D721Med (cell line): ENCODE measurements around the gene WDR5.
A peak's percentile ranks its signal among the peaks of the same experiment; 100 is the strongest.

Experiments used
- DNase-seq: peaks from one replicate; pipeline ENCODE4 v3.0.0; 2011; ENCODE audit warnings: low spot score; ENCODE audit not compliant: insufficient read length
- FAIRE-seq: peaks from 2 replicates; lab custom pipeline; 2011; peaks lifted over from hg19 to GRCh38; lab: Jason Lieb, UNC
- CTCF ChIP-seq: IDR thresholded peaks from 2 replicates; pipeline ENCODE4 v1.5.1; 2012; ENCODE audit warnings: mild to moderate bottlenecking, control low read depth; ENCODE audit not compliant: insufficient read depth; ENCODE audit errors: missing control alignments

Gene WDR5

GRCh38 chr9:134159566-134160245 is 23.8 kb downstream of the WDR5 start:
- DNase-seq (no peak), FAIRE-seq (no peak)
- no peak for TF ChIP-seq CTCF

- DNase-seq, result no peak
- no peak for FAIRE-seq
- no peak for TF ChIP-seq CTCF
Observed at GRCh38 chr9:134161647-134162046, 25.8 kb downstream of the WDR5 start.

GRCh38 chr9:134162212-134162775 is 26.4 kb downstream of the WDR5 start:
- TF ChIP-seq CTCF, result no peak
- no peak for FAIRE-seq
- DNase-seq, result no peak

GRCh38 chr9:134162926-134163370 is 27.1 kb downstream of the WDR5 start:
- FAIRE-seq (no peak), DNase-seq (no peak)
- TF ChIP-seq CTCF, result no peak

- no peak for TF ChIP-seq CTCF
- FAIRE-seq (no peak), DNase-seq (no peak)
Observed at GRCh38 chr9:134163371-134164196, 27.7 kb downstream of the WDR5 start.

- DNase-seq, result no peak
- peak; percentile 41 for FAIRE-seq
- no peak for TF ChIP-seq CTCF
Observed at GRCh38 chr9:134164879-134165278, 29.0 kb downstream of the WDR5 start.
